Embryonic facial prominence (tissue), 1 donor: ENCODE measurements around the gene OR2AK2.
"Not testable (repeated sequence)": the region's sequence is repeated elsewhere in the genome, so short reads cannot be mapped to it uniquely, and the experiment has no call there.

Experiments used
- DNase-seq: peaks from one replicate; pipeline ENCODE4 v3.0.0-alpha.2; 2016; ENCODE audit errors: extremely low spot score

Gene OR2AK2

GRCh38 chr1:247964933-247965332, at the start of gene OR2AK2:
Gene OR2AK2, plus strand, starts transcription at chr1:247965233. Its CDS starts 144 bp downstream, at chr1:247965377.
- no peak for DNase-seq

GRCh38 chr1:247919952-247920351, 45.1 kb upstream of the OR2AK2 start, which contains the start of gene OR2T8:
Gene OR2T8, plus strand, starts transcription at chr1:247920252. Its CDS starts 766 bp downstream, at chr1:247921018.
- no peak for DNase-seq

- DNase-seq = no peak
Measured at GRCh38 chr1:247923941-247924340, 41.1 kb upstream of the OR2AK2 start.

- DNase-seq = no peak
Measured at GRCh38 chr1:247924868-247925267, 40.2 kb upstream of the OR2AK2 start, which contains the start of gene OR2AJ1. Gene OR2AJ1, plus strand, starts transcription at chr1:247924889. Its CDS starts 8,880 bp downstream, at chr1:247933769.

GRCh38 chr1:247933989-247934388, 31.0 kb upstream of the OR2AK2 start:
- DNase-seq = no peak

- DNase-seq = no peak
Measured at GRCh38 chr1:247935781-247936180, 29.3 kb upstream of the OR2AK2 start.

GRCh38 chr1:247936415-247936814, 28.6 kb upstream of the OR2AK2 start:
- no peak for DNase-seq

- not testable (repeated sequence) for DNase-seq
Measured at GRCh38 chr1:247936965-247937734, 27.9 kb upstream of the OR2AK2 start.

GRCh38 chr1:247942624-247943023, 22.4 kb upstream of the OR2AK2 start:
- no peak for DNase-seq

GRCh38 chr1:247948558-247948957, 16.5 kb upstream of the OR2AK2 start, which contains the start of gene OR2L8:
Gene OR2L8, plus strand, starts transcription at chr1:247948858. Its CDS starts 0 bp downstream, at chr1:247948858.
- DNase-seq = no peak

GRCh38 chr1:247953408-247953807, 11.6 kb upstream of the OR2AK2 start:
- DNase-seq = no peak

- no peak for DNase-seq
Measured at GRCh38 chr1:247961791-247962190, 3.2 kb upstream of the OR2AK2 start.

- DNase-seq = no peak
Measured at GRCh38 chr1:247962911-247963588, 2.0 kb upstream of the OR2AK2 start.

- no peak for DNase-seq
Measured at GRCh38 chr1:247966532-247967204, 1.6 kb downstream of the OR2AK2 start.

- no peak for DNase-seq
Measured at GRCh38 chr1:247992986-247993385, 28.0 kb downstream of the OR2AK2 start.

- no peak for DNase-seq
Measured at GRCh38 chr1:247998811-247999210, 33.8 kb downstream of the OR2AK2 start.

- DNase-seq = no peak
Measured at GRCh38 chr1:248000169-248000568, 35.1 kb downstream of the OR2AK2 start.

GRCh38 chr1:248007778-248008177, 42.7 kb downstream of the OR2AK2 start:
- no peak for DNase-seq

GRCh38 chr1:248009681-248010080, 44.6 kb downstream of the OR2AK2 start:
- no peak for DNase-seq

GRCh38 chr1:248013229-248013710, 48.2 kb downstream of the OR2AK2 start, which contains the start of gene OR2L5:
Gene OR2L5, plus strand, starts transcription at chr1:248013660. Its CDS starts 8,288 bp downstream, at chr1:248021948.
- no peak for DNase-seq

GRCh38 chr1:248015803-248016202, 50.8 kb downstream of the OR2AK2 start:
- DNase-seq = no peak
